GM12891 (cell line): ENCODE results near the gene WRNIP1.

Source experiments
- POLR2A ChIP-seq: IDR thresholded peaks from 2 replicates; pipeline ENCODE4 v1.6.1; 2011; ENCODE audit warnings: low read depth, low read length, control low read depth
- POLR2AphosphoS5 ChIP-seq: IDR thresholded peaks from 2 replicates; pipeline ENCODE4 v1.6.1; 2011; ENCODE audit warnings: low read depth, low read length, control low read depth
- SPI1 ChIP-seq: IDR thresholded peaks from 2 replicates; pipeline ENCODE4 v1.6.1; 2011; ENCODE audit warnings: low read depth, low read length, control low read depth
- TAF1 ChIP-seq: IDR thresholded peaks from 2 replicates; pipeline ENCODE4 v1.6.1; 2011; ENCODE audit warnings: low read depth, low read length, control low read depth

- TF ChIP-seq POLR2A, result no peak
- TF ChIP-seq TAF1, result no peak
- TF ChIP-seq SPI1, result no peak
- no peak for TF ChIP-seq POLR2AphosphoS5
Measured at GRCh38 chr6:2799936-2800527, 34.8 kb downstream of the WRNIP1 start.
